ENCODE data around the gene IDH3A. TPM values are rescaled to one million over a fixed set of nuclear protein-coding genes. Genes with fewer than 3 reads are reported as not detected.

IDH3A gene
- total and polyA plus RNA-seq, 8 donors = 35.8 to 81.1 (median 49.6) TPM

GRCh38 chr15:78179286-78179840 lies 30.2 kb downstream of the IDH3A start:
- Histone ChIP-seq H3K4me3 (no peak overlapping the region), H3K27me3 (peaks cover 0 to 4% of the 10 kb centered on the region in 2 donors), H3K27ac (no peak overlapping the region), H3K9me3 (no peaks in the 10 kb centered on the region), H3K36me3 (no peaks in the 10 kb centered on the region), H3K4me1 (no peaks in the 10 kb centered on the region)
- DNase-seq (no peak), ATAC-seq (no peak)
- intact Hi-C loops (cut with DNase I) = no loop called here
- TF ChIP-seq CTCF (IDR thresholded peaks at IDR 0.05) = no peak

GRCh38 chr15:78179906-78180305 lies 30.7 kb downstream of the IDH3A start:
- no peak overlapping the region for H3K27ac ChIP-seq
- H3K27me3 ChIP-seq = peaks cover 0 to 4% of the 10 kb centered on the region in 2 donors
- no peak for DNase-seq
- H3K4me3 ChIP-seq = no peak overlapping the region
- no peaks in the 10 kb centered on the region for H3K4me1 ChIP-seq
- no peaks in the 10 kb centered on the region for H3K9me3 ChIP-seq
- H3K36me3 ChIP-seq = no peaks in the 10 kb centered on the region
- intact Hi-C loops (cut with DNase I) = no loop called here
- TF ChIP-seq CTCF (IDR thresholded peaks at IDR 0.05) = no peak
- ATAC-seq = no peak

GRCh38 chr15:78182336-78182700 lies 33.2 kb downstream of the IDH3A start:
- Histone ChIP-seq H3K4me1 (no peaks in the 10 kb centered on the region), H3K9me3 (peaks cover 0 to 3% of the 10 kb centered on the region in 2 donors), H3K27ac (no peak overlapping the region), H3K27me3 (peaks cover 0 to 1% of the 10 kb centered on the region in 2 donors), H3K4me3 (no peak overlapping the region), H3K36me3 (no peaks in the 10 kb centered on the region)
- intact Hi-C loops (cut with DNase I) = no loop called here
- DNase-seq (no peak), ATAC-seq (no peak)
- no peak for TF ChIP-seq CTCF (IDR thresholded peaks at IDR 0.05)

- ATAC-seq (no peak), DNase-seq (no peak)
- H3K4me3 ChIP-seq = no peak overlapping the region
- intact Hi-C loops (cut with DNase I) = no loop called here
- H3K27me3 ChIP-seq = no peaks in the 10 kb centered on the region
- TF ChIP-seq CTCF (IDR thresholded peaks at IDR 0.05) = no peak
- H3K4me1 ChIP-seq = no peaks in the 10 kb centered on the region
- no peak overlapping the region for H3K27ac ChIP-seq
- peaks cover 0 to 3% of the 10 kb centered on the region in 2 donors for H3K9me3 ChIP-seq
- no peaks in the 10 kb centered on the region for H3K36me3 ChIP-seq
Observed at GRCh38 chr15:78182821-78183220, 33.7 kb downstream of the IDH3A start.

- no peaks in the 10 kb centered on the region for H3K9me3 ChIP-seq
- H3K27me3 ChIP-seq = no peaks in the 10 kb centered on the region
- H3K27ac ChIP-seq = no peak overlapping the region
- H3K4me3 ChIP-seq = no peak overlapping the region
- no peaks in the 10 kb centered on the region for H3K4me1 ChIP-seq
- intact Hi-C loops (cut with DNase I) = no loop called here
- DNase-seq (no peak), ATAC-seq (no peak)
- TF ChIP-seq CTCF (IDR thresholded peaks at IDR 0.05) = no peak
- H3K36me3 ChIP-seq = no peaks in the 10 kb centered on the region
Observed at GRCh38 chr15:78192826-78193594, 43.8 kb downstream of the IDH3A start.
